Activated naive CD4-positive, alpha-beta T cell (primary cell): ENCODE data around the gene SPAG6.

Experiments
- DNase-seq, 4 experiments: peaks; one replicate each; lab custom pipeline; 2025; lab: John Stamatoyannopoulos, UW

Gene SPAG6

GRCh38 chr10:22321924-22322640 is 23.2 kb upstream of the SPAG6 start:
- DNase-seq, result peak in 1 of 4 experiments; percentile 27

- DNase-seq, result no peak
These were observed 22.6 kb upstream of the SPAG6 start for GRCh38 chr10:22322641-22323160.

GRCh38 chr10:22323538-22324305 is 21.6 kb upstream of the SPAG6 start:
- DNase-seq, result no peak

- DNase-seq, result no peak
These were observed 20.9 kb upstream of the SPAG6 start for GRCh38 chr10:22324413-22324812.

GRCh38 chr10:22324893-22325271 is 20.4 kb upstream of the SPAG6 start:
- DNase-seq, result no peak

GRCh38 chr10:22325272-22326144 is 19.8 kb upstream of the SPAG6 start:
- peak; percentile 6 to 67 (median 40) for DNase-seq

GRCh38 chr10:22326145-22326702 is 19.1 kb upstream of the SPAG6 start:
- no peak for DNase-seq

- DNase-seq, result no peak
These were observed 16.1 kb upstream of the SPAG6 start for GRCh38 chr10:22329150-22329549.

GRCh38 chr10:22332116-22332692 is 13.1 kb upstream of the SPAG6 start:
- DNase-seq, result no peak

GRCh38 chr10:22333167-22333974 is 11.9 kb upstream of the SPAG6 start:
- DNase-seq, result no peak

GRCh38 chr10:22333975-22334282 is 11.4 kb upstream of the SPAG6 start:
- no peak for DNase-seq

GRCh38 chr10:22334414-22335172 is 10.7 kb upstream of the SPAG6 start:
- DNase-seq, result no peak

GRCh38 chr10:22335173-22335933 is 9.9 kb upstream of the SPAG6 start:
- DNase-seq, result peak; percentile 21 to 60 (median 40)

- no peak for DNase-seq
These were observed 7.0 kb upstream of the SPAG6 start for GRCh38 chr10:22338185-22338900.

GRCh38 chr10:22338931-22339330 is 6.4 kb upstream of the SPAG6 start:
- DNase-seq, result no peak

GRCh38 chr10:22339761-22340328 is 5.5 kb upstream of the SPAG6 start:
- no peak for DNase-seq

GRCh38 chr10:22340329-22341189 is 4.7 kb upstream of the SPAG6 start:
- DNase-seq, result peak in 1 of 4 experiments; percentile 33
